Heart left ventricle (tissue), 13 donors: ENCODE measurements around the gene SLC9A3.

Source experiments
- POLR2A ChIP-seq, 2 donors: fragments of 450-650 bp; IDR thresholded peaks; one replicate each; pipeline ENCODE4 v1.6.1; 2017; ENCODE audit warnings: antibody characterized with exemption in 2 of 2, mild to moderate bottlenecking in 2 of 2, moderate library complexity in 2 of 2
- TF ChIP-seq, protein P1 (sequence below), 12 donors: fragments of 200-600 bp; sonication (generic) in 4 of 12; IDR thresholded peaks; one replicate each; pipeline versions ENCODE4 v1.5.0 to v1.8.0; 2018 to 2022; ENCODE audit warnings: antibody characterized with exemption in 12 of 12, mild to moderate bottlenecking in 5 of 12
- donor health status: ischemic (EF 13 %, LVEDD 7.1; RV severe dilation, severe dysfunction).
- donor health status: DM: no; HTN: yes; CAD: no.
- donor health status: DM: no; HTN: no; CAD: no.
- donor health status: ischemic (EF 25% LVEDD 6.9; RV normal size, moderate dysfunction).
- donor health status: ischemic (EF 25% LVEDD 5.7; RV mildly dilated, moderate dysfunction).
- donor health status: ischemic (EF 35%, LVEDD 5.7; RV mildly dilated, moderate dysfunction).
- donor health status: nonischemic (EF 11% LVEDD 7.7; RV severe dilation, severe dysfunction).
- donor health status: DM: yes; HTN: yes; CAD: no.
- donor health status: PGD.
- donor health status: ischemic (EF 29% LVEDD 5.4; RV normal size, mild dysfunction).
- donor health status: nonischemic (EF 23%, LVEDD 6.1; RV moderate dilation, normal function).

- TF ChIP-seq, protein P1, sequence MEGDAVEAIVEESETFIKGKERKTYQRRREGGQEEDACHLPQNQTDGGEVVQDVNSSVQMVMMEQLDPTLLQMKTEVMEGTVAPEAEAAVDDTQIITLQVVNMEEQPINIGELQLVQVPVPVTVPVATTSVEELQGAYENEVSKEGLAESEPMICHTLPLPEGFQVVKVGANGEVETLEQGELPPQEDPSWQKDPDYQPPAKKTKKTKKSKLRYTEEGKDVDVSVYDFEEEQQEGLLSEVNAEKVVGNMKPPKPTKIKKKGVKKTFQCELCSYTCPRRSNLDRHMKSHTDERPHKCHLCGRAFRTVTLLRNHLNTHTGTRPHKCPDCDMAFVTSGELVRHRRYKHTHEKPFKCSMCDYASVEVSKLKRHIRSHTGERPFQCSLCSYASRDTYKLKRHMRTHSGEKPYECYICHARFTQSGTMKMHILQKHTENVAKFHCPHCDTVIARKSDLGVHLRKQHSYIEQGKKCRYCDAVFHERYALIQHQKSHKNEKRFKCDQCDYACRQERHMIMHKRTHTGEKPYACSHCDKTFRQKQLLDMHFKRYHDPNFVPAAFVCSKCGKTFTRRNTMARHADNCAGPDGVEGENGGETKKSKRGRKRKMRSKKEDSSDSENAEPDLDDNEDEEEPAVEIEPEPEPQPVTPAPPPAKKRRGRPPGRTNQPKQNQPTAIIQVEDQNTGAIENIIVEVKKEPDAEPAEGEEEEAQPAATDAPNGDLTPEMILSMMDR (IDR thresholded peaks at IDR 0.05), result no peak
- TF ChIP-seq POLR2A (IDR thresholded peaks at IDR 0.05), result no peak
Measured at GRCh38 chr5:491119-491855, 33.0 kb downstream of the SLC9A3 start.
